Measurements from ENCODE around the gene LDB3.
"Not testable (repeated sequence)": the region's sequence is repeated elsewhere in the genome, so short reads cannot be mapped to it uniquely, and the experiment has no call there.

Gene LDB3

DNA sequence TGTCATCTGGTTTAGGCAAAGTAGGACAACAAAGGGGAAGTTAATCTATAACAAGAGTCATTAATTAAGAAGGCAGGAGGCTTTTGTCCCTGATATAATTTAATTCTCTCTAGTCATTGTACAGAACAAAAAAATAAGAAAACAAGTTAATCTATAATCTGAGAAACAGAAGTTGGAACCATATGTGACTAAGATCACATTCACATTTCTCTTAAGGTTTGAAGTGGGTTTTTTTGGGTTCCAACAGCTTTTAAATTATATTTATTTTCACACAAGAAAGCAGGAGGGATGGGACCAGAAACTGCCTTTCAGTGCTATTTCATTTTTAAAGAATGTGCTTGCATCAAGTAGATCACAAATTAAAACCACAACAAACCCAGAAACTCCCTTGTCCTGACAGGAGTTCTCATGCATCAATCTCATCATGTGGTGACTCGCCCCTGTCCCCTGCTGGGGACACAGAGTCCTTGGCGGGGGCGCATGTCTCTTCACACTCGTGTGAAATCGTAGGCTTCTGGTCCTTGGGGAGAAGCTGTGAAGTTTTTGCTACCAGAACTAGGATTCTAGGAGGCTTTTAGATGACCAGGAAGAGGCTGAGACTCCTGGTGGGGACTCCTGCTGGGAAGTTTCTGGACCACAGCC is 24.0 kb upstream of the LDB3 start:
- H3K4me2 ChIP-seq (ENCODE audit: low read length), result no peak overlapping the region
- H3K9me3 ChIP-seq (ENCODE audit: control insufficient read depth, insufficient read depth, low read length), result 0 out of 2 replicates have a peak, but pooled peaks cover 5% of the 10 kb centered on the region
- no peak overlapping the region for H3K27ac ChIP-seq (ENCODE audit: low read depth, low read length)
- no peaks in the 10 kb centered on the region for H3K4me1 ChIP-seq (ENCODE audit: control insufficient read depth, low read length)
- no peaks in the 10 kb centered on the region for H3F3A ChIP-seq (ENCODE audit: control insufficient read depth, insufficient read depth)
- no peaks in the 10 kb centered on the region for H3K36me3 ChIP-seq (ENCODE audit: control insufficient read depth, low read length)
- no peak for TF ChIP-seq EZH2phosphoT487 (IDR thresholded peaks at IDR 0.05; ENCODE audit: borderline replicate concordance, low read length)
- TF ChIP-seq, protein P1, sequence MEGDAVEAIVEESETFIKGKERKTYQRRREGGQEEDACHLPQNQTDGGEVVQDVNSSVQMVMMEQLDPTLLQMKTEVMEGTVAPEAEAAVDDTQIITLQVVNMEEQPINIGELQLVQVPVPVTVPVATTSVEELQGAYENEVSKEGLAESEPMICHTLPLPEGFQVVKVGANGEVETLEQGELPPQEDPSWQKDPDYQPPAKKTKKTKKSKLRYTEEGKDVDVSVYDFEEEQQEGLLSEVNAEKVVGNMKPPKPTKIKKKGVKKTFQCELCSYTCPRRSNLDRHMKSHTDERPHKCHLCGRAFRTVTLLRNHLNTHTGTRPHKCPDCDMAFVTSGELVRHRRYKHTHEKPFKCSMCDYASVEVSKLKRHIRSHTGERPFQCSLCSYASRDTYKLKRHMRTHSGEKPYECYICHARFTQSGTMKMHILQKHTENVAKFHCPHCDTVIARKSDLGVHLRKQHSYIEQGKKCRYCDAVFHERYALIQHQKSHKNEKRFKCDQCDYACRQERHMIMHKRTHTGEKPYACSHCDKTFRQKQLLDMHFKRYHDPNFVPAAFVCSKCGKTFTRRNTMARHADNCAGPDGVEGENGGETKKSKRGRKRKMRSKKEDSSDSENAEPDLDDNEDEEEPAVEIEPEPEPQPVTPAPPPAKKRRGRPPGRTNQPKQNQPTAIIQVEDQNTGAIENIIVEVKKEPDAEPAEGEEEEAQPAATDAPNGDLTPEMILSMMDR (IDR thresholded peaks at IDR 0.05; ENCODE audit: low read depth, low read length, poor library complexity, severe bottlenecking), result peak; percentile 18
- H4K20me1 ChIP-seq (ENCODE audit: control insufficient read depth, insufficient read depth, low read depth, low read length), result no peaks in the 10 kb centered on the region
- peaks cover 5% of the 10 kb centered on the region; the same call in 1 of the 2 replicates for H3K27me3 ChIP-seq (ENCODE audit: control insufficient read depth, low read length)
- H3K4me3 ChIP-seq (ENCODE audit: low read length), result no peak overlapping the region
- H3K9me2 ChIP-seq (replicated peaks; ENCODE audit: control insufficient read depth, low read length), result no peaks in the 10 kb centered on the region
- H3K79me2 ChIP-seq (ENCODE audit: control insufficient read depth, low read length), result no peaks in the 10 kb centered on the region

DNA sequence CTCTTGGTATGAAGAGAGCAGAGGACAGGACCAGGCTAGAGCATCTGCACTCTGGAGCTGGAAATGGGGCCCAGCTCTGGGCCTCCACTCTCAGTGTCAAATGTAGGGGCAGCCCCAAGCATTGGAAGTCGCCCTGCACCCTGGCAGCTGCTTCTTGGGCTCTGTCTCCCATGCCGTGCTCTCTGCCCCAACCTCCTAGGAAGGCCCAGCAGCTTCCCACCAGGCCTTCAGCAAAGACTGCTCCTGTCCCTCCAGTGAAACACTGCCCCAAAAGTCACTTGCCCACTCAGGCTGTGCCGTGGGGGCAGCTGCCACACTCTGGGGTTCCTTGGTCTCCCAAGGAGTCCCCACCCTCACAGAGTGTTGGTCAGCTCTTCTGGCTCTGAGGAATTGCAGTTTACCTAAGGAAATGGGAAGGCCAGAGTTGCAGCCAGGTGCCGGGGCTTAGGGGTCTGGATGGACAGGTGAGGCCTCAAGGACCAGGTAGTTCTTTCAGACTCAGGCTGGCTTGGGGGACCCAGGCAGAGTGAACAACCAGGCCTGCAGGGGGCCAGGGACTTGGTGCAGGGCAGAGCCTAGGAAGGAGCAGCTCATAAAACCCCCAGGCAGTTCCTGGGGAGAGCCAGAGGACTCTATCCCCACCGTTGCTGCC is 23.4 kb upstream of the LDB3 start:
- Histone ChIP-seq H3K36me3 (ENCODE audit: control insufficient read depth, low read length) (no peaks in the 10 kb centered on the region), H3K4me2 (ENCODE audit: low read length) (no peak overlapping the region)

DNA sequence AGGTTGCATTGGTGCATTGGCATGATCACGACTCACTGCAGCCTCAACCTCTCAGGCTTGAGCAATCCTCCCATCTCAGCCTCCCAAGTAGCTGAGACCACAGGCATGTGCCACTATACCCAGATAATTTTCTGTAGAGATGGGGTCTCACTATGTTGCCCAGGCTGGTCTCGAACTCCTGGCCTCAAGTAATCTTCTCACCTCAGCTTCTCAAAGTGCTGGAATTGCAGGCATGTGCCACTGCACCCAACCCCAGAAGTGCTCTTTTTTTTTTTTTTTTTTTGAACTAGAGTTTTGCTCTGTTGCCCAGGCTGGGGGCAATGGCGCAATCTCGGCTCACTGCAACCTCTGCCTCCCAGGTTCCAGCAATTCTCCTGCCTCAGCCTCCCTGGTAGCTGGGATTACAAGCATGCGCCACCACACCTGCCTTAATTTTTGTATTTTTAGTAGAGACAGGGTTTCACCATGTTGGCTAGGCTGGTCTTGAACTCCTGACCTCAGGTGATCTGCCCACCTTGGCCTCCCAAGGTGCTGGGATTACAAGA is 22.6 kb upstream of the LDB3 start:
- H3K4me1 ChIP-seq (ENCODE audit: control insufficient read depth, low read length); H3K9me3 ChIP-seq (ENCODE audit: control insufficient read depth, insufficient read depth, low read length); H3K27me3 ChIP-seq (ENCODE audit: control insufficient read depth, low read length); H3K4me2 ChIP-seq (ENCODE audit: low read length); H3F3A ChIP-seq (ENCODE audit: control insufficient read depth, insufficient read depth); H3K9me2 ChIP-seq (replicated peaks; ENCODE audit: control insufficient read depth, low read length); H3K4me3 ChIP-seq (ENCODE audit: low read length); H4K20me1 ChIP-seq (ENCODE audit: control insufficient read depth, insufficient read depth, low read depth, low read length); H3K27ac ChIP-seq (ENCODE audit: low read depth, low read length); H3K79me2 ChIP-seq (ENCODE audit: control insufficient read depth, low read length); H3K36me3 ChIP-seq (ENCODE audit: control insufficient read depth, low read length): not testable (repeated sequence)

More for the DNA sequence above, 23.4 kb upstream of the LDB3 start:
- H3K9me2 ChIP-seq (replicated peaks; ENCODE audit: control insufficient read depth, low read length), result no peaks in the 10 kb centered on the region
- peaks cover 5% of the 10 kb centered on the region; the same call in 1 of the 2 replicates for H3K27me3 ChIP-seq (ENCODE audit: control insufficient read depth, low read length)
- H3K79me2 ChIP-seq (ENCODE audit: control insufficient read depth, low read length), result no peaks in the 10 kb centered on the region
- H3K9me3 ChIP-seq (ENCODE audit: control insufficient read depth, insufficient read depth, low read length), result 0 out of 2 replicates have a peak, but pooled peaks cover 5% of the 10 kb centered on the region
- no peaks in the 10 kb centered on the region for H3F3A ChIP-seq (ENCODE audit: control insufficient read depth, insufficient read depth)
- no peaks in the 10 kb centered on the region for H3K4me1 ChIP-seq (ENCODE audit: control insufficient read depth, low read length)
- H3K4me3 ChIP-seq (ENCODE audit: low read length), result no peak overlapping the region
- H3K27ac ChIP-seq (ENCODE audit: low read depth, low read length), result no peak overlapping the region
- H4K20me1 ChIP-seq (ENCODE audit: control insufficient read depth, insufficient read depth, low read depth, low read length), result no peaks in the 10 kb centered on the region
- TF ChIP-seq, protein P1 (IDR thresholded peaks at IDR 0.05; ENCODE audit: low read depth, low read length, poor library complexity, severe bottlenecking), result no peak
- TF ChIP-seq EZH2phosphoT487 (IDR thresholded peaks at IDR 0.05; ENCODE audit: borderline replicate concordance, low read length), result no peak

DNA sequence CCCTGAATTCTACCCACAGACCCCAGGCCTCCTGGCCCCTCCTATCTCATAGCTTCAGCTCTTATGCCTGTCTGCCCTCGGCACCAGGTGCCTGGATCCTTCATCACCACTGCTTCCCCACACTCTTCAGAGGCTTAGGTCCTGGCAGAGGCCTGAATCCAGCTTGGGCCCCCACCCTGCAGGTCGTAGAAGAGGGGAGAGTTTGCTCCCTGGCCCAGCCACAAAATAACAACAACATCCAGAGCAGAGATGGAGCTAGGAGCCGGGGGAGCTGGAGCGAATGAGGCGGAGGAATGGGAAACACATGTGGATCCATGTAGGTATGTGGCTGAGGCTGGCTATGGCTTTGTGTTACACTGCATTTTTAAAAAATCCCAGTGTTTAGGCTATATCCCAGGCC is 21.8 kb upstream of the LDB3 start:
- no peak overlapping the region for H3K4me3 ChIP-seq (ENCODE audit: low read length)
- H3K9me2 ChIP-seq (replicated peaks; ENCODE audit: control insufficient read depth, low read length), result no peaks in the 10 kb centered on the region
- no peaks in the 10 kb centered on the region for H4K20me1 ChIP-seq (ENCODE audit: control insufficient read depth, insufficient read depth, low read depth, low read length)
- H3K27ac ChIP-seq (ENCODE audit: low read depth, low read length), result no peak overlapping the region
- H3K9me3 ChIP-seq (ENCODE audit: control insufficient read depth, insufficient read depth, low read length), result 0 out of 2 replicates have a peak, but pooled peaks cover 4% of the 10 kb centered on the region
- no peaks in the 10 kb centered on the region for H3K36me3 ChIP-seq (ENCODE audit: control insufficient read depth, low read length)
- H3F3A ChIP-seq (ENCODE audit: control insufficient read depth, insufficient read depth), result no peaks in the 10 kb centered on the region
- H3K4me2 ChIP-seq (ENCODE audit: low read length), result no peak overlapping the region
- H3K4me1 ChIP-seq (ENCODE audit: control insufficient read depth, low read length), result no peaks in the 10 kb centered on the region
- TF ChIP-seq, protein P1 (IDR thresholded peaks at IDR 0.05; ENCODE audit: low read depth, low read length, poor library complexity, severe bottlenecking), result no peak
- no peak for TF ChIP-seq EZH2phosphoT487 (IDR thresholded peaks at IDR 0.05; ENCODE audit: borderline replicate concordance, low read length)
- H3K27me3 ChIP-seq (ENCODE audit: control insufficient read depth, low read length), result peaks cover 5% of the 10 kb centered on the region; the same call in 1 of the 2 replicates
- H3K79me2 ChIP-seq (ENCODE audit: control insufficient read depth, low read length), result no peaks in the 10 kb centered on the region

Measured in DOHH2 (cell line).